Mucosa of stomach (tissue), 1 donor: ENCODE measurements around the gene SLC16A3.
"Not testable (repeated sequence)": the region's sequence is repeated elsewhere in the genome, so short reads cannot be mapped to it uniquely, and the experiment has no call there.

ENCODE experiments used
- H3K27me3 ChIP-seq: one replicate; pipeline ENCODE4 v1.7.0; 2013; ENCODE audit warnings: mild to moderate bottlenecking, low read length; ENCODE audit not compliant: control insufficient read depth, insufficient read depth
- H3K36me3 ChIP-seq: one replicate; pipeline ENCODE4 v1.7.0; 2013; ENCODE audit warnings: low read length; ENCODE audit not compliant: control insufficient read depth, insufficient read depth
- H3K4me1 ChIP-seq: one replicate; pipeline ENCODE4 v1.7.0; 2013; ENCODE audit warnings: mild to moderate bottlenecking, low read length; ENCODE audit not compliant: control insufficient read depth, insufficient read depth
- H3K4me3 ChIP-seq: one replicate; pipeline ENCODE4 v1.7.0; 2013; ENCODE audit warnings: low read length
- H3K9ac ChIP-seq: one replicate; pipeline ENCODE4 v1.7.0; 2013; ENCODE audit warnings: mild to moderate bottlenecking, low read length, moderate library complexity
- H3K9me3 ChIP-seq: one replicate; pipeline ENCODE4 v1.7.0; 2013; ENCODE audit warnings: mild to moderate bottlenecking, low read length, moderate library complexity; ENCODE audit not compliant: control insufficient read depth
- donor health status: Pancreatic carcinoma.

Gene SLC16A3

GRCh38 chr17:82228842-82229697 lies at the start of gene SLC16A3:
TSS of gene SLC16A3 (plus strand) at chr17:82229042. CDS start at chr17:82236009, 6,967 bp downstream.
- Histone ChIP-seq H3K4me1 (peaks cover 32% of the 10 kb centered on the region), H3K36me3 (no peaks in the 10 kb centered on the region)

GRCh38 chr17:82179412-82179811 lies 49.4 kb upstream of the SLC16A3 start:
- H3K9me3 ChIP-seq = no peaks in the 10 kb centered on the region
- H3K36me3 ChIP-seq = no peaks in the 10 kb centered on the region
- no peaks in the 10 kb centered on the region for H3K4me1 ChIP-seq
- no peaks in the 10 kb centered on the region for H3K27me3 ChIP-seq
- no peak overlapping the region for H3K9ac ChIP-seq
- no peak overlapping the region for H3K4me3 ChIP-seq

More at GRCh38 chr17:82228842-82229697, at the start of gene SLC16A3:
- Histone ChIP-seq H3K27me3 (no peaks in the 10 kb centered on the region), H3K9ac (peak within 1 kb of the TSS; percentile 76), H3K9me3 (no peaks in the 10 kb centered on the region), H3K4me3 (no peak within 1 kb of the TSS)

GRCh38 chr17:82179946-82180475 lies 48.8 kb upstream of the SLC16A3 start:
- Histone ChIP-seq H3K4me1 (no peaks in the 10 kb centered on the region), H3K9me3 (no peaks in the 10 kb centered on the region), H3K27me3 (no peaks in the 10 kb centered on the region), H3K9ac (no peak overlapping the region), H3K4me3 (no peak overlapping the region), H3K36me3 (no peaks in the 10 kb centered on the region)

DNA sequence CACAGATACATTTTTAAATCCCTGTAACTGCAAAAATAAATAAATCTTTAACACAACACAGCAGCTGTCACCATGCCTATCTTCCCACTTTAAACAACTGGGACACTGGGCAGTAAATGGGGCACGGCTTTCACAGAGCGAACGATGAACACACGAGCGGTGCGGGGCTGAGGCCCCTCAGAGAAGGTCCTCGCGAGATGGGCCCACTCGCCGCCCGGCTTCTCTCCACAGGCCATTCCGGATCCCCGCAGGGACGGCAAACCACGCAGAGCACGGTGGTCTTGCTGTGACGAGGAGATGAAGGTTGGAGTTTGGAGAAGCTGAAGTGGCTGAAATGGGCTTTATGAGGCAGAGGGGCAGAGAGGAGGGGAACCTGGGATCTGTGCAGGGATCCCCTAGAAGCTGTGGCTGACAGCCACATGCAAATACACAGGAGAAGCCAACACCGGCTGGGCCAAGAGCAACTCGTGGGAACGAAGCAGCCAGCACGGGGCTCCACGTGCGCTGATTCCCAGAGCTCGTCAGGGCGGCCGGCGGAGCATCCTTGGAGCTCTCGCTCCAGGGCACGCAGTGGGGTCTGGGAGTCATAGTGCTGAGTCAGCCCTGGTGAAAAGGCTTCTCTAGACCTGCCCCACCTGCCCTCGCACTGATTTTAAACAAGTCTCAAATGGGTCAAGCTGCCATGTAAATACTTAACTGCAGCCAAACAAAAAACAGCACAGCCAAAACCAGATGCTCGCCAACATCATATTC lies 47.9 kb upstream of the SLC16A3 start:
- Histone ChIP-seq H3K27me3 (no peaks in the 10 kb centered on the region), H3K36me3 (no peaks in the 10 kb centered on the region), H3K9ac (no peak overlapping the region), H3K4me1 (no peaks in the 10 kb centered on the region), H3K9me3 (no peaks in the 10 kb centered on the region), H3K4me3 (no peak overlapping the region)

GRCh38 chr17:82184761-82185160 lies 44.1 kb upstream of the SLC16A3 start:
- Histone ChIP-seq H3K27me3 (no peaks in the 10 kb centered on the region), H3K4me1 (no peaks in the 10 kb centered on the region), H3K9ac (no peak overlapping the region), H3K36me3 (no peaks in the 10 kb centered on the region), H3K4me3 (no peak overlapping the region), H3K9me3 (no peaks in the 10 kb centered on the region)

DNA sequence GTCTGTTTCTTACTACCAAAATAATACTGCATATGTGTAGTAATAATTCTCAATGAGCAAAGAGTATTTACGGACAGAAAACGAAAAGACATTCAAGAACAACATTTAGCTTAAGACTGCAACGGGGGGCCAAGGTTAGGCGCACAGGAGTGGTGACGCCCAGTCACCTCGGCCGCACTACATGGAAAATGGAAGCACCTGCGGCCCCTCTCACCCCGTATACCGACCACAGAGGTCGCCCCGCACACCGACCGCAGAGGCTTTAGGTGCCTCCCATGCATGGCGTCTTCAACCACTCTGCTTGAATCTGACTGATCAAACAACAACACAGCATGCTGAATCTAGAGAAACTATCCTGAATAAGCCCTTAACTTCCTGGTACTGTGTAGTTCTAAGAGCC lies 42.6 kb upstream of the SLC16A3 start:
- Histone ChIP-seq H3K4me1 (no peaks in the 10 kb centered on the region), H3K27me3 (no peaks in the 10 kb centered on the region), H3K9me3 (no peaks in the 10 kb centered on the region), H3K36me3 (no peaks in the 10 kb centered on the region), H3K4me3 (no peak overlapping the region), H3K9ac (no peak overlapping the region)

- Histone ChIP-seq H3K4me3 (no peak overlapping the region), H3K36me3 (no peaks in the 10 kb centered on the region), H3K4me1 (no peaks in the 10 kb centered on the region), H3K9me3 (no peaks in the 10 kb centered on the region), H3K9ac (no peak overlapping the region), H3K27me3 (no peaks in the 10 kb centered on the region)
Observed at GRCh38 chr17:82187500-82187899, 41.3 kb upstream of the SLC16A3 start.

DNA sequence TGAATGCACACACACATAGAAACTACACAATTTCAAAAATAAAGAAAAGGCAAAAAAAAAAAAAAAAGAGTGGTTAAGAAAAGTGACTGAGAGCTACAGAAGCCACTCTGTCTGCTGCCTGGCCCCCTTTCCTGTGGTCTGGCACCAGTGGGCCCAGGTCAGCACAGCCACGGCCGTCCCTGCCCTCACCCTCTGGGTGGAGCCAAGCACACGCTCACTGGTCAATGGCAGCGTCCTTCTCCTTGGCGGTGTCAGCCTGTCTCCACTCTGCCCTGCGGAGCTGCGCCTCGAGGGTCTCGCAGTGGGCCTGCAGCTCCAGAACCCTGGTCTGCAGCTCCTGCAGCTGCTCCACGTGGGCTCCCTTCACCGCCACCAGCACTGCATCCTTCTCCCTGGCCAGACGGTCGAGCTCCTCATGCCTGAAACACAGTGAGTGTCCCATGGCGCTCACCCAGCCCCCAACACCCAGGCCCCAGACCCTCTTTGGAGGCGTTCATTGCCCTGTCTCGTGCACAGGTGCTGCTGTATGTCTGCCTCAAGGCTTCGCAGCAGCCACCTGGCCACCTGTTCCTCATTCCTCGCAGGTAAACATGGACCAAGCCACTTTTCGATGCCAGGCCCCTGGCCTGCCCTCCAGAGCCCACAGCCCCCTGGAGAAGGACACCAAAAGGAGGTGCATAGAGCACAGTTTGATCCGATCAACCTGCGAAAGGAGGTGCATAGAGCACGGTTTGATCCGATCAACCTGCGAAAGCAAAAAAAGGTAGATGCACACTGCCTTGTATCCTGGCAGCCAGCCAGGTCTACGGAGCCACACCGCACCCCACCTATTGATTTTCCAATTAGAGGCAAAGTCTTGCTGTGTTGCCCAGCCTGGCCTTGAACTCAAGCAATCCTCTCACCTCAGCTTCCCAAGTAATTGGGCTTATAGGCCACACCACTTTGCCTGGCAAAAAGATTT lies 40.6 kb upstream of the SLC16A3 start:
- no peaks in the 10 kb centered on the region for H3K9me3 ChIP-seq
- H3K36me3 ChIP-seq = no peaks in the 10 kb centered on the region
- no peak overlapping the region for H3K9ac ChIP-seq
- no peaks in the 10 kb centered on the region for H3K4me1 ChIP-seq
- H3K4me3 ChIP-seq = no peak overlapping the region
- no peaks in the 10 kb centered on the region for H3K27me3 ChIP-seq

DNA sequence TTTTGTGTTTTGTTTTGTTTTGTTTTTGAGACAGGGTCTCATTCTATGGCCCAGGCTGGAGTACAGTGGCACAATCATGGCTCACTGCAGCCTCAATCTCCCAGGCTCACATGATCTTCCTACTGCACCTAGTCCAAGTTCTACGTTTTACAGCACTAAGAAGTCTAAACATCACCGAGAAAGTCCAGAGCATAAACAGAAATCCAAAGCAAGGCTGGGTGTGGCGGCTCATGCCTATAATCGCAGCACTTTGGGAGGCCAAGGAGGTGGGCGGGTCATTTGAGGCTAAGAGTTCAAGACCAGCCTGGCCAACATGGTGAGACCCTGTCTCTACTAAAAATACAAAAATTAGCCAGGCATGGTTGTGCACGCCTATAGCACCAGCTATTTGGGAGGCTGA lies 35.8 kb upstream of the SLC16A3 start:
- H3K4me1 ChIP-seq, H3K36me3 ChIP-seq, H3K9me3 ChIP-seq, H3K27me3 ChIP-seq, H3K4me3 ChIP-seq, H3K9ac ChIP-seq: not testable (repeated sequence)

DNA sequence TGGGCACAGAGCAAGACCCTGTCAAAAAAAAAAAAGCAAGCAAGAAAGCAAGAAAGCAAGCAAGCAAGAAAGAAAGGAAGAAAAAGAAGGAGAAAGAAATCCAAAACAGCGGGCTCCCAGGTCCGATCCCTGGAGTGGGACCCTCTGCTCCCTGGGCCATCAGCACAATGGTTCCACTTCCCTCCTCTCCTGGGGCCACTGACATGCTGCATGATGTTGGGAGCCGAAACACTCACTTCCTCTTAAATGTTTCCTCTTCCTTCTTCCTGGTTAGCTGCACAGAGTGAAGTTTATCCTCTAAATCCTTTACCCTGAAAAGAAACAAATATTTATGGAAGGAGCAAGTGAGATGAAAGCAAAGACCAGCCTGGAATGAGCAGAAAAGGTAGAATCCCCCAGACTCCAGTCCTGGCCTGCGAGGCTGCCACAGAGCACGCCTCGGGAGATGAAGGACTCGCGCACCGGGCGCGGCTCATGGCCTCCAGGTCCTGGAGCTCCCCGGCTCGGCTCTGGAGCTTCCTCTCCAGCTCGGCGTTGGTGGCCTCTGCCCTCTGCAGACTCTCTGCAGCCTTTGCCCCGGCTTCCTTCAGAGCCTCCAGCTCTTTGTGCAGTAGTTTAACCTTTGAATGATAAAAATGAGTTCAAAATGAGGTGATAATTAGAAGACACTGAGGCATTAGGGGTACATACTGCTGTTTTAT lies 35.2 kb upstream of the SLC16A3 start:
- Histone ChIP-seq H3K9me3 (no peaks in the 10 kb centered on the region), H3K4me1 (no peaks in the 10 kb centered on the region), H3K36me3 (no peaks in the 10 kb centered on the region), H3K4me3 (no peak overlapping the region), H3K27me3 (no peaks in the 10 kb centered on the region), H3K9ac (no peak overlapping the region)

DNA sequence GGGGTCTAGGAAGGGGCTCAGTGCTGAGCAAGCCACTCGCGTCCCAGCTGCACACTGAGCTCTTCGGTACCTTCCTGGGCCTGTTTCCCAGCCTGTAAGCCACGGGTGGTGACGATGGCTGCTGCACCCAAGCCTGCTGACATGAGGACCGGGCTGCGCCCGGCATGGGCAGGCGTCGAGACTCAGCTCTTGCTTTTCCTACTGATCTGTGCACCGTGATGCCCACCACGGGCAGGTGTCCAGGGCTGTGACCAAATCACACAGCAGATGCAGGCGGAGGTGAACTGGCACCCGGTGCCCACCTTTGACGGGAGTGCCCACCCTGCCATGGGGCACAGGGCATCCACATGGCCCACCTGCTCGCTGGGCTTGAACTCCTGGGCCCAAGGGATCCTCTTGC lies 34.1 kb upstream of the SLC16A3 start:
- Histone ChIP-seq H3K9me3 (no peaks in the 10 kb centered on the region), H3K36me3 (no peaks in the 10 kb centered on the region), H3K27me3 (no peaks in the 10 kb centered on the region), H3K9ac (no peak overlapping the region), H3K4me1 (no peaks in the 10 kb centered on the region), H3K4me3 (no peak overlapping the region)
